ENCODE data around the gene AFTPH.

Gene AFTPH, protein sequence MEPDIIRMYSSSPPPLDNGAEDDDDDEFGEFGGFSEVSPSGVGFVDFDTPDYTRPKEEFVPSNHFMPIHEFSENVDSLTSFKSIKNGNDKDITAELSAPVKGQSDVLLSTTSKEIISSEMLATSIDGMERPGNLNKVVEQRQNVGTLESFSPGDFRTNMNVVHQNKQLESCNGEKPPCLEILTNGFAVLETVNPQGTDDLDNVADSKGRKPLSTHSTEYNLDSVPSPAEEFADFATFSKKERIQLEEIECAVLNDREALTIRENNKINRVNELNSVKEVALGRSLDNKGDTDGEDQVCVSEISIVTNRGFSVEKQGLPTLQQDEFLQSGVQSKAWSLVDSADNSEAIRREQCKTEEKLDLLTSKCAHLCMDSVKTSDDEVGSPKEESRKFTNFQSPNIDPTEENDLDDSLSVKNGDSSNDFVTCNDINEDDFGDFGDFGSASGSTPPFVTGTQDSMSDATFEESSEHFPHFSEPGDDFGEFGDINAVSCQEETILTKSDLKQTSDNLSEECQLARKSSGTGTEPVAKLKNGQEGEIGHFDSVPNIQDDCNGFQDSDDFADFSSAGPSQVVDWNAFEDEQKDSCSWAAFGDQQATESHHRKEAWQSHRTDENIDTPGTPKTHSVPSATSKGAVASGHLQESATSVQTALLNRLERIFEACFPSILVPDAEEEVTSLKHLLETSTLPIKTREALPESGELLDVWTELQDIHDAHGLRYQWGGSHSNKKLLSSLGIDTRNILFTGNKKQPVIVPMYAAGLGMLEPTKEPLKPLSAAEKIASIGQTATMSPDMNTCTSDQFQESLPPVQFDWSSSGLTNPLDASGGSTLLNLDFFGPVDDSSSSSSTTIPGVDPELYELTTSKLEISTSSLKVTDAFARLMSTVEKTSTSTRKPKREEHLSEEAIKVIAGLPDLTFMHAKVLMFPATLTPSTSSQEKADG

GRCh38 chr2:64523666-64524603 is at the start of gene AFTPH:
TSS of gene AFTPH (plus strand) at chr2:64524328. CDS start at chr2:64551475, 27,147 bp downstream.
- peak; percentile 93 to 99 for DNase-seq

- no peak for DNase-seq
Observed at GRCh38 chr2:64474636-64475035, 49.5 kb upstream of the AFTPH start.

GRCh38 chr2:64477037-64477436 is 47.1 kb upstream of the AFTPH start:
- no peak for DNase-seq

- DNase-seq = no peak
Observed at GRCh38 chr2:64477979-64478378, 46.1 kb upstream of the AFTPH start.

DNA sequence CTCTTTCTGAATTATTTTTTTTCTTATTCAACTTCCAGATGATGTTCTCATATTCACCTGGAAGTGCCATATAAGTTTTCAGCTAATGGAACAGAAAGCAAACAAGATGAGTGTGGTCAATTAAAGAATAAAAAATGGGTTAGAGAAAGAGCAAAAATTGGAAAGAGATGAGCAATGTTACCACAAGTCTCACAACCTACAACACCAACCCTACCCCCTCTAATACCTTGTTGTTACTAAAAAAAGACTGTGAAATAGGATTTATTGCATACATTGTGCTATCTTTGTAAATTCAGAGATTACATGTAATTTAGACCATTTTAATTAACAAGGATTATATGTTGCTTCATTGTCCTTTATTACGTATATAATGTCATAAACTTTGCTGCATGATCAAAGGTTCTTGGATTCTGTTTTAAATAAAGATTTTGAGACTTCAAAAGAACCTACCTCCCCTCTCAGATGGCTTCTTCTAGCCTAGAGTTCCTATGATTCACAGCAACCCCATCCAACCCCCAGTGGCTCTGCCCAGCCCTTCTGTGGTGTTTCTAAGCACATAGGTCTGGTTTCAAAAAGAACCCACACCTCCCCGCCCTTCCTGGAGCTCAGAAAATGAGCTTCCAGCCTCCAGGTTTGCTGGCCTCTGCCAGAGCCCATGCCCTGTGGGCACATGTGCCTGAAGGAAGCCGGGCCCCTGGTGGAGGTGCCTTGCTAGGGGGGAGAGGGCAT is 45.5 kb upstream of the AFTPH start:
- no peak for DNase-seq

- DNase-seq = no peak
Observed at GRCh38 chr2:64479259-64480117, 44.6 kb upstream of the AFTPH start.

GRCh38 chr2:64481665-64482064 is 42.5 kb upstream of the AFTPH start:
- DNase-seq = no peak

DNA sequence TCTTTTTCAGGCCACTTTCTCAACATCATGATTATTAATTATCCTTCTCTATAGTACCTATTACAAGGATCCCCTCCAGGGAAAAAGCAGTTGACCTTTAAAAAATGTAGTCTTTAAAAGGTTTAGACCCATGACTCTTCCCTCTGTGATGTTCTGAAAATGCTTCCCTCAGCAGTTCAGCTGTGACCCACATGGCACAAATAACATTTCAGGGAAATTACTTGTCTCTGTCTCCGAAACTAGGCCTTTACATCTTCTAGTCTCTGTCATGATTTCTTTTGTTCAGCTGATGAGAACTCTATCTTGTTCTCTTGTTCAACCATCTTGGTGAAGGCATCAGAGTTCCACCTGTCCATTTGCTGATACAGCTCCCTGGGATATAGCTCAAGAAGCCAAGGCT is 41.9 kb upstream of the AFTPH start:
- DNase-seq = no peak

DNA sequence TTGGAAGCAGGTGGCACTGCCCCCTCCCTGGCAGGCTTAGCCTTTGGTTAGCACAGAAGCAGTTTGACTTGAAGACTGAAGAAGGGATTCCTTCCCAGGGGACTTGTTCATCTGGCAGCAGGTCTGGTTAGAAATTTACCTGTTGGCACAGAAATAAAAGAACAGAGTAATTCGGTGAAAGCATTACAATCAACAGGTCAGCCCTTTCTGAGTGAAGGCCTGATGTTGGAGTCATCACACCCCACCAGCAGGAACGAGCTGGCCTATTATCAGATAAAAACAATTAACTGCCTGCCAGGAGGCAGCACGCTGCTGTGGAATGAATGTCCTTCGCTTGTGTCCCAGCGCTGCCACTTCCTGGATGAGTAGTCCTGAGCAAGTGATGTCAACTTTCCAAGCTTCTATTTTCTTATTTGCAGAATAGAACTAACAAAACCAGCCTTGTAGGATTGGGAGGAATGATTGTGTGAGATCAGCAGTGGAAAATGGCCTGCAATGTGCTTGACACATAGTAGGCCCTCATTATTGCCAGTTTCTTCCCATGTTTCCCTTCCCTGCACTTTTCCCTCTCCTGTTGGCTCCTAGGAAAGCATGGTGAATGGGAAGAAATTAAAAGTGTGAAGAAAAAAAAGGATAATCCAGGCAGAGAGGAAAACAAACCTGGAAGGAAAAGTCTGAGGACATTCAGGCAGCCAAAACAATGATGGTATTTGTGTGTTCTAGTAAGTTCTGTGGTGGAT is 41.2 kb upstream of the AFTPH start:
- DNase-seq = no peak

GRCh38 chr2:64485331-64485730 is 38.8 kb upstream of the AFTPH start:
- DNase-seq = no peak

DNA sequence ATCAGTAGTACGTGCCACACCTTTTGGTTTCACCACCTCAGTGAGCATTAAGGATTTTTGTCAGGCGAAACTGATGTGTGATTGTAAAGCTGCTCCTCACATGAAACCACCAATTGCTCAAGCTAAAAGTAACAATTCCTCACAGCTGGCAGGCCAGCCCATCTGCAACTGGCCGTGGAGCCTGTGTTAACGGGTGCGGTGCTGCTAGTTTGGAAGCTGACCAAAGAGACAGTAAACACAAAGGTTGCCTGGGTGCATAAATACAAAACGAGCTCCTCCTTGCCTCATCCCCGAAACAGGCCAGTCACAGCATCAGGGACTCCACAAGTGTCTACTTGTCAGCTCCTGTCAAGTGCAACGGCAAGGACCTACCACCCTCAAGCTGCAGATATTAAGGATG is 38.2 kb upstream of the AFTPH start:
- DNase-seq = peak in 1 of 2 experiments; percentile 6

DNA sequence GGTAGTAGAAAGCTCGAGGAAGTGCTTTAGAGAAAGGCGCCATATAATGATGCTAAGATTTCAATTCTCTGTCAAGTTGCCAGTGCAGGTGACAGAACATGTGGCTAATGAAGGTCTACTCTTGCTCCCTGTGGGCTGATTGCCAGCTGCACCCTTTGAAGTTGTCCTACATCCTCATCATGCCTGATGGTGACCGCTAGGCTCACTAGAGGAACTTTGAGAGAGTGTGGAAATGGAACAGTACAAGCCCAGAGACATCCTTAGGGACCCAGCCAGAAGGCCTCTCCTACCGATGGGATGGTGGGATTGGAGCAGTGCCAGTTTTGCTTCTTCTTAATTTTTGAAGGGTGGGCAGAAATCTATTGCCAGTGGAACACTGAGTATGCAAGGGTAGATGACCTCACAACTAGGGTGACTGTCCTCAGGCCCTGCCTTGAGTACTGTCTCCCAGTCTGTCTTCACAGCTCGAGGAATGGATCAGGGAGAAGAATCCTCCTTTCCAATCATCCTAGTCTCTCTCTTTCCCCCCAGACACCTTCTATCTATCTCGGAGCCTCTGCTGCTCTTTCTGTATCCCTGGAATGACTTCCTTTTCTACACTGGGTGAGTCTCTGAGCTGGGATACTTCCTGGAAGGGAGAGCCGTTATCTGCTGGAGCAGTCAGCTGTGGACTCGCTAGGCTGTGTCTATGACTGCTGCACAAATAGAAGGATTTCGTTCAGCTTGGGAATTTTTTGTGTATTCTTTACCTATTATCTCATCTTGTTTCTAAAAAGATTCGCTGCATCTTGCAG is 36.7 kb upstream of the AFTPH start:
- DNase-seq = no peak

GRCh38 chr2:64488050-64488974 is 35.8 kb upstream of the AFTPH start:
- DNase-seq = peak in 1 of 2 experiments; percentile 67

DNA sequence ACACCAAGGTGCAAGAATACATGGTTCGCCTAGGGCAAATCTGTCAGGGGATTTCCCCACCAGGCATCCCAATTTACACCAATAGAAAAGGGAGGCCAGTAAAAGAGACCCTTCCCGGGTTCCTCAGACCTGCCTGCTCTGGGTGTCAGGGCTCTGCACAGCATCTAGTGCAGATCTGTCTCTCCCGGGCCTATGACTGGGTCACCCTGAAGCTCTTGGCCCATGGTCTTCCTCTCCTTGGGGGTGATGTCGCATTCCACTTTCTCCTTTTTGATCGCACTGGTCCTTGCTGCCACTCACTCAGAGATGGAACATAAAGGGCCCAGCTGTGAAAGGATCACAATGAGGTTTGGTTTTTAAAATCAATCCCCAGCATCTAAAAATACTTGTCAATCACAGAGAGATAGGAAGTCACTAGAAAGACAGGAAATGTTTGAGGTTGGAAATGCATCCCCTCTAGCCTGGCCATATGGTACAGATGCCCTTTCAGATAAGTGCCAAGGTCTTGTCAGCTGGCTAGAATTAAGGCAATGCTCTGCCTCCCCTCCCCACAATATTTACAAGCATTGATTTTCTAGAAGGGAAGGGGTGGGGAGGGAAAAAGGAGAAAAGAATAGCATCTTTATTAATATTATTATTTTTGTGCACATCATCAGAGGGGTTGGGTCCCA is 34.9 kb upstream of the AFTPH start:
- no peak for DNase-seq

DNA sequence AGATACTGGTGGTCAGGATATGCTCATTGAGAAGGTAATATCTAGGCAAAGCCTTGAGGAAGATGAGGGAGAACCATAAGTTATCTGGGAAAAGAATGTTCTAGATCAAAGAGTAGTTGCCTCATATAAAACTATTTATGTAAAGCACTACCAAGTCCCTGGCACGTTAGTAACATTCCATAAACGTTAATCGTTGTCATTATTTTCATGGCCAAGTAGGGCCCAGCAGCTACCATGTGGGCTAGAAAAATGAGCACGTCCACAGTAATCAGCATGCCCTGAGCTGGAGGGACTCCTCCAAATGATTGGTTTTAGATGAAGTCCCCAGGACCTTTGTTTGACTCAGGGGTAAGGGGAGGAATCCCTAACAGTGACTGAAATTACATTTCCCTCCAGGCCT is 32.7 kb upstream of the AFTPH start:
- DNase-seq = no peak

- DNase-seq = no peak
Observed at GRCh38 chr2:64492272-64492671, 31.9 kb upstream of the AFTPH start.

GRCh38 chr2:64492821-64493220 is 31.3 kb upstream of the AFTPH start:
- DNase-seq = no peak

- DNase-seq = no peak
Observed at GRCh38 chr2:64493788-64494187, 30.3 kb upstream of the AFTPH start.

All from NCI-H446 (cell line).